Vagina (tissue), 2 donors: Measurements from ENCODE around the gene TOMM40.

Source experiments
- POLR2A ChIP-seq, 2 donors: fragments of 450-650 bp; IDR thresholded peaks; one replicate each; pipeline ENCODE4 v1.6.1; 2017; ENCODE audit warnings: antibody characterized with exemption in 2 of 2, mild to moderate bottlenecking in 2 of 2, moderate library complexity in 2 of 2
- POLR2AphosphoS5 ChIP-seq, 2 donors: sonication (generic); formaldehyde crosslinking; IDR thresholded peaks; one replicate each; pipeline ENCODE4 v1.9.0; 2017; ENCODE audit warnings: antibody characterized with exemption in 2 of 2, mild to moderate bottlenecking in 2 of 2, low read depth in 1 of 2; ENCODE audit not compliant: insufficient read depth in 1 of 2

DNA sequence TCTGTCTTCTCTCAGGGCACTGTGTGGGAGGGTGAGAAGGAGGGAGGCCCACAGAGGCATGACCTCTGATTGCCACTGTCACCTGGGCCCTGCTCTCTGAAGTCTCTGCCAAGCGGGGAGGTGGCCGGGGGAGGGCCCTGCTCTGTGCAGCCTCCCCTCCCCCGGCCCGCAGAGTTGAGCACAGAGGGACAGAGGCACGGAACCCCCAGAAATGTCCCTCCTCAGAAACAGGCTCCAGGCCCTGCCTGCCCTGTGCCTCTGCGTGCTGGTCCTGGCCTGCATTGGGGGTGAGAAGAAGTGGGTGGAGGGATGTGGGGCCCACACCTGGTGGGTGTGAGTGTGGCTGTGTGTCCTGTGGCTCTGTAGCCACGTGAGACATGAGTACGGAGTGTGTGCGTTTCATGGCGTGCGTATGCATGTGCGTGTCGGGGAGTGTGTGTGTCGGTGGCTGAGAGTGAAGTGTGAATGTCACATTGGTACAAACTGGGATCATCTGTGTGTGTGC is 51.1 kb downstream of the TOMM40 start, which contains the start of gene APOC4:
- TF ChIP-seq POLR2A (IDR thresholded peaks at IDR 0.05) (no peak), POLR2AphosphoS5 (IDR thresholded peaks at IDR 0.05; ENCODE audit: insufficient read depth in 1 of 2, low read depth in 1 of 2) (no peak)
